Tibial nerve (tissue), 4 donors: ENCODE results near the gene KLHL18. TPM values are rescaled to one million over a fixed set of nuclear protein-coding genes. Genes with fewer than 3 reads are reported as not detected.
"Not testable (repeated sequence)": the region's sequence is repeated elsewhere in the genome, so short reads cannot be mapped to it uniquely, and the experiment has no call there.

ENCODE experiments used
- DNase-seq, 2 donors: peaks; one replicate each; pipeline ENCODE4 v3.0.0-alpha.2; 2019; ENCODE audit warnings: low spot score in 2 of 2
- H3K27ac ChIP-seq, 4 donors: fragments of 200-600 bp; sonication (generic) in 3 of 4; one replicate each; pipeline ENCODE4 v1.5.1; 2017 to 2019; ENCODE audit warnings: mild to moderate bottlenecking in 1 of 4
- H3K27me3 ChIP-seq, 2 donors: fragments of 200-600 bp; sonication (generic) in 1 of 2; one replicate each; pipeline versions ENCODE4 v1.5.1 to v1.6.0; 2017 to 2019
- H3K36me3 ChIP-seq, 3 donors: fragments of 200-600 bp; sonication (generic); one replicate each; pipeline ENCODE4 v1.5.1; 2018 to 2019
- H3K4me1 ChIP-seq, 4 donors: fragments of 200-600 bp; sonication (generic) in 3 of 4; one replicate each; pipeline ENCODE4 v1.5.1; 2017 to 2019
- H3K4me3 ChIP-seq, 4 donors: fragments of 200-600 bp; sonication (generic) in 3 of 4; one replicate each; pipeline ENCODE4 v1.5.1; 2017 to 2019; ENCODE audit warnings: mild to moderate bottlenecking in 1 of 4, moderate library complexity in 1 of 4
- H3K9me3 ChIP-seq, 4 donors: fragments of 200-600 bp; sonication (generic) in 3 of 4; one replicate each; pipeline ENCODE4 v1.5.1; 2017 to 2019
- EP300 ChIP-seq, 2 donors: sonication (generic); formaldehyde crosslinking; IDR thresholded peaks; one replicate each; pipeline ENCODE4 v1.6.1; 2017; ENCODE audit warnings: antibody characterized with exemption in 2 of 2, mild to moderate bottlenecking in 1 of 2
- POLR2A ChIP-seq, 2 donors: fragments of 450-650 bp; IDR thresholded peaks; one replicate each; pipeline ENCODE4 v1.6.1; 2017; ENCODE audit warnings: antibody characterized with exemption in 2 of 2, mild to moderate bottlenecking in 2 of 2, moderate library complexity in 2 of 2
- WGBS, 2 donors: methylation state at CpG; one replicate each; pipeline ENCODE4 v1.1.5; 2018; 5-methylcytosine and 5-hydroxymethylcytosine counted together
- total RNA-seq, 4 donors: library from RNA; depleted of rRNA; stranded (reverse); fragments of >200 nt; gene quantifications; one replicate each; pipeline ENCODE4 v1.1.0, GENCODE V29; 2016
- TF ChIP-seq, protein P1 (sequence below), 5 experiments: fragments of 200-600 bp in 3 of 5; fragments of 450-650 bp in 2 of 5; sonication (generic) in 3 of 5; IDR thresholded peaks; one replicate each; pipeline ENCODE4 v1.5.1; 2016 to 2019; ENCODE audit warnings: antibody characterized with exemption in 5 of 5, mild to moderate bottlenecking in 3 of 5, moderate library complexity in 2 of 5

Gene KLHL18
- total RNA-seq, 4 donors from 2014 or later = 8.2 to 17.7 (median 13.7) TPM

DNA sequence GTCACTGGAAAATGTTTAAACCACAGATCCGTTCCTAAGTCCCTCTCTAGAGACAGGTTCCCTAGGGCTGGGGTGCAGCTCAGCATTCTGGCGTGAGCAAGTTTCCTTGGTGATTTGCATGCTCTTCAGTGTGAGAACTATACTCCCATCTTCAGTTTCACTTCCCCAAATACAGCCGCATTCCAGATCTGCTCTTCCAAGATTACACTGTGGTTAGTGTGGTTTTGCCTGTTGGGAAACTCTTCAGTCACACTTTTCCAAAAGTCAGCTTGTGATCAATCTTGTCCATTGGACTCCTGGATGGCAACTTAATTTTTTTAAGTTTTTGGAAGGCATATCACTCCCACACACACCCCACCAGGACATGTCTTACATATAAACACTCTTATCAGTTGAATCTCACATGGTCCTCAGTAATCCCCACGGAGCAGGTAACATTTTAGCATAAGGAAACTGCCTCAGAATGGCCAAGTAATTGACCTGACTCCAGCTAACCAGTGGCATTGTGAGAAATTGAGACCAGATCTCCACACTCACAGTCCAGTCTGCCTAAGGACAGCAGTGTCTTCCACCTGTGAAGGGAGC lies 64.6 kb downstream of the KLHL18 start:
- Histone ChIP-seq H3K4me3 (no peak overlapping the region), H3K4me1 (peaks cover 0 to 9% (median 2%) of the 10 kb centered on the region in 4 donors), H3K27ac (peak overlapping the region in 1 of 4 donors; percentile 50), H3K9me3 (no peaks in the 10 kb centered on the region), H3K36me3 (peaks cover 0 to 36% (median 3%) of the 10 kb centered on the region in 3 donors), H3K27me3 (no peaks in the 10 kb centered on the region)
- peak in 1 of 2 donors; percentile 9 for DNase-seq
- WGBS, 2 donors = 58% methylated on average over 4 of the region's 4 CpGs
- TF ChIP-seq, protein P1, sequence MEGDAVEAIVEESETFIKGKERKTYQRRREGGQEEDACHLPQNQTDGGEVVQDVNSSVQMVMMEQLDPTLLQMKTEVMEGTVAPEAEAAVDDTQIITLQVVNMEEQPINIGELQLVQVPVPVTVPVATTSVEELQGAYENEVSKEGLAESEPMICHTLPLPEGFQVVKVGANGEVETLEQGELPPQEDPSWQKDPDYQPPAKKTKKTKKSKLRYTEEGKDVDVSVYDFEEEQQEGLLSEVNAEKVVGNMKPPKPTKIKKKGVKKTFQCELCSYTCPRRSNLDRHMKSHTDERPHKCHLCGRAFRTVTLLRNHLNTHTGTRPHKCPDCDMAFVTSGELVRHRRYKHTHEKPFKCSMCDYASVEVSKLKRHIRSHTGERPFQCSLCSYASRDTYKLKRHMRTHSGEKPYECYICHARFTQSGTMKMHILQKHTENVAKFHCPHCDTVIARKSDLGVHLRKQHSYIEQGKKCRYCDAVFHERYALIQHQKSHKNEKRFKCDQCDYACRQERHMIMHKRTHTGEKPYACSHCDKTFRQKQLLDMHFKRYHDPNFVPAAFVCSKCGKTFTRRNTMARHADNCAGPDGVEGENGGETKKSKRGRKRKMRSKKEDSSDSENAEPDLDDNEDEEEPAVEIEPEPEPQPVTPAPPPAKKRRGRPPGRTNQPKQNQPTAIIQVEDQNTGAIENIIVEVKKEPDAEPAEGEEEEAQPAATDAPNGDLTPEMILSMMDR (IDR thresholded peaks at IDR 0.05) = no peak
- TF ChIP-seq EP300 (IDR thresholded peaks at IDR 0.05) (peak in 1 of 2 donors; percentile 47), POLR2A (IDR thresholded peaks at IDR 0.05) (no peak)

DNA sequence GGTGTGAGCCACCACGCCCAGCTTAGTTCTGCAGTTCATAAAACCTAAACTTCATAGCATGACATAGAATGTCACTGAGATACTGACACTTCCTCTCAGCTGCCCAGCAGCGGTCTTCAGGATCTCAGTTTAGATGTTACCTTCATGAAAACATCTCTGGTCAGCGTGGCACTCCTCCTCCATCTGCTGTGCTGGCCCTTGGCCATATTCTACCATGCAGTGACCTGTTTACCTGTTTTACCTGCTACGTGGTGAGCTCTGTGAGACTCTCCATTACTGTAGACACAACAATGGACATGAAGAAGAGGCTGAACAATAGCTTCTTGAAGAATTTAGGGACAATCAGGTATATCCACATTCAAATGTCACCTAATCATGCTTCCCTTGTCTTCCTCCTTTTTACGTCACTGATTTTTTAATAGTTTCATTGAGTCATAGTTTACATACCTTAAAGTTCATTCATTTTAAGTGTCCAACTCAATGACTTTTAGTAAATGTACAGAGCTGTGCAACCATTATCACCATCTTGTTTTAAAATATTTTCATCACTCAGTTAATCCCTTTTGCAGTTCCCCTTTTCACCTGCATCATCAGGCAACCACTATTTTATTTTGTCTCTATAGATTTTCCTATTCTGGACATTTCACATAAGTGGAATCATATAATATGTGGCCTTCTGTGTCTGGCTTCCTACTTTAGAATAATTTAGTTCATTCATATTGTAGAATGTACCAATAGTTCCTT lies 65.8 kb downstream of the KLHL18 start:
- 89 to 95% methylated on average over 5 of the region's 5 CpGs for WGBS, 2 donors
- TF ChIP-seq POLR2A (IDR thresholded peaks at IDR 0.05) (no peak), EP300 (IDR thresholded peaks at IDR 0.05) (no peak)
- TF ChIP-seq, protein P1 (IDR thresholded peaks at IDR 0.05) = no peak
- Histone ChIP-seq H3K9me3 (no peaks in the 10 kb centered on the region), H3K4me3 (no peak overlapping the region), H3K27me3 (no peaks in the 10 kb centered on the region), H3K4me1 (peaks cover 0 to 9% (median 2%) of the 10 kb centered on the region in 4 donors), H3K27ac (no peak overlapping the region), H3K36me3 (peaks cover 0 to 24% (median 3%) of the 10 kb centered on the region in 3 donors)
- no peak for DNase-seq

DNA sequence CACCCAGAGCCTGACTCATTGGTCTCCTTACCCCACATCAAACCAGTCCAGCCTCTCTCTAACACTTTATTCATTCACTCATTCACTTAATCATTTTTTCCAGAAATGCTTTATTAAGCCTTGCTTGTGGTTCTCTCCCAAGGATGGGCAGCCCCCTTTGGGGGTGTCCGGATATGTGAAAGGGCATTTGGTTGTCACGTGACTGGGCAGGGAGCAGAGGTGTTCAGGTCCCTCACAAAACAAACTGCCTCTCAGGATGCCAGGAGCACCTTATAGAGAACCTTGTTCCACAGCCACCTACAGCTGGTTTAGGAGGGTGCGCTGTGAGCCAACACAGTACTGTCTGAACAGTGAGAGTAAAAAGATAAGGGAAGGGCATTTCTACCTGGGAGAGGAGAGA lies 72.3 kb downstream of the KLHL18 start:
- no peak overlapping the region for H3K4me3 ChIP-seq
- 83 to 89% methylated on average over 3 of the region's 3 CpGs for WGBS, 2 donors
- no peaks in the 10 kb centered on the region for H3K4me1 ChIP-seq
- H3K27me3 ChIP-seq = no peaks in the 10 kb centered on the region
- peaks cover 0 to 7% (median 0%) of the 10 kb centered on the region in 3 donors for H3K36me3 ChIP-seq
- H3K9me3 ChIP-seq = peaks cover 0 to 28% (median 0%) of the 10 kb centered on the region in 4 donors
- TF ChIP-seq, protein P1 (IDR thresholded peaks at IDR 0.05) = no peak
- TF ChIP-seq POLR2A (IDR thresholded peaks at IDR 0.05) (no peak), EP300 (IDR thresholded peaks at IDR 0.05) (no peak)
- no peak overlapping the region for H3K27ac ChIP-seq
- DNase-seq = no peak

DNA sequence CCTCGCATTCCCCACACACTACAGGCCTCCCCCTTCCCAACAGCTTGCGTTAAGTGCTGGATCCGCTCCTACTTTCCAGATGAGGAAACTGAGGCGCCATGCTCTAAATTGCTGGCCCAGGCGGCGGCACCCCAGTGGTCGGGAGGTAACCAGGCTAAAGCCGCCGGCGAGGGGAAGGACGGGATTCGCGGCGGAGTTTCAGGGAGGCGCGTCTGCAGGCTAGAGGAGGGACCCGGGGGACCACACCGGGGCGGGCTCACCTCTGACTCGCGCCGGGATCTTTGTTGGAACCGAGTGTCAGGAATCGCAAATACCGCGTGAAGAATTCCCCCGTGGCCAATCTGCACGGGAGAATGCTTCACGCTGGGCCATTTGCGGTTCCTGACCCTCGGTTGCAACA lies 73.5 kb downstream of the KLHL18 start:
- Histone ChIP-seq H3K27me3 (no peaks in the 10 kb centered on the region), H3K27ac (no peak overlapping the region), H3K4me1 (no peaks in the 10 kb centered on the region), H3K36me3 (peaks cover 0 to 7% (median 0%) of the 10 kb centered on the region in 3 donors), H3K4me3 (no peak overlapping the region), H3K9me3 (peaks cover 0 to 32% (median 0%) of the 10 kb centered on the region in 4 donors)
- DNase-seq = no peak
- 88 to 93% methylated on average over 31 of the region's 31 CpGs for WGBS, 2 donors
- TF ChIP-seq POLR2A (IDR thresholded peaks at IDR 0.05) = no peak
- TF ChIP-seq, protein P1 (IDR thresholded peaks at IDR 0.05) = no peak
- no peak for TF ChIP-seq EP300 (IDR thresholded peaks at IDR 0.05)

DNA sequence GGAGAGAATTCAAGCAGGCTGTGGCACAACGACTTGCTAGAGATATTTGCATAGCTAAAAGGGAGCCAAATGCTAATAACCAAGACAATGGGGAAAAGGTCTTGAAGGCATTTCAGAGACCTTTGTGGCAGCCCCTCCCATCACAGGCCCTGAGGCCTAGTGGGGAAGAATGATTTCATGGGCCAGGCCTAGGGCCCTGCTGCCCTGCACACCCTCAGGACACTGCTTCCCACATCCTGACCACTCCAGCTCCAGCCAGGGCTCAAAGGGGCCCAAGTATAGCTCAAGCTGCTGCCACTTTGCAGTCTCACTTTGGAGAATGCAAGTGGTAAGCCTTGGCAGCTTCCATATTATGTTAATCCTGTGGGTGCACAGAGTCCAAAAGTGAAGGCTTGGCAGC lies 76.6 kb downstream of the KLHL18 start:
- whole genome bisulfite sequencing, 2 donors = 47 to 65% methylated on average over 1 of the region's 1 CpG
- Histone ChIP-seq H3K4me3 (no peak overlapping the region), H3K36me3 (peaks cover 0 to 7% (median 0%) of the 10 kb centered on the region in 3 donors), H3K4me1 (no peaks in the 10 kb centered on the region), H3K9me3 (peaks cover 0 to 32% (median 0%) of the 10 kb centered on the region in 4 donors), H3K27ac (no peak overlapping the region), H3K27me3 (no peaks in the 10 kb centered on the region)
- DNase-seq = no peak
- TF ChIP-seq, protein P1 (IDR thresholded peaks at IDR 0.05) = no peak
- TF ChIP-seq EP300 (IDR thresholded peaks at IDR 0.05) (no peak), POLR2A (IDR thresholded peaks at IDR 0.05) (no peak)

DNA sequence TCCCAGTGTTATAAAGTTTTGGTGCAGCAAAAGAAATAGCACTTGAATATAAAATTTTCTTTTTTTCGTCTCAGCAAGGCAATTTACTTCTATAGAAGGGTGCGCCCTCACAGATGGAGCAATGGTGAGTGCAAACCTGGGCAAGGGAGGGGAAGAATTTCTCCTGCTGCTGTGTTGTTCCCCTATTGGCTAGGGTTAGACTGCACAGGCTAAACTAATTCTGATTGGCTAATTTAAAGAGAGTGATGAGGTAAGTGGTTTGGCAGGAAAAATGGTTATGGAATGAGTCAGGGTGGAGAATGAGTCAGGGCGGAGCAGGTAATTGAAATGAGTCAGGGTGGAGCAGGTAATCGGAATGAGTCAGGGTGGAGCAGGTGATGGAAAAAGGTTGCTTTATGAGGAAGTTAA lies 77.4 kb downstream of the KLHL18 start:
- 85 to 90% methylated on average over 4 of the region's 4 CpGs for WGBS, 2 donors
- H3K4me1 ChIP-seq = not testable (repeated sequence)

More for the DNA sequence above, 77.4 kb downstream of the KLHL18 start:
- H3K4me3 ChIP-seq, H3K27me3 ChIP-seq, H3K27ac ChIP-seq, DNase-seq, H3K36me3 ChIP-seq: not testable (repeated sequence)
- peaks cover 0 to 32% (median 0%) of the 10 kb centered on the region in 4 donors for H3K9me3 ChIP-seq
